ENCODE results near the gene DNAJC13.

- TF ChIP-seq ZFP36 (IDR thresholded peaks at IDR 0.05; ENCODE audit: borderline replicate concordance, partially characterized antibody) = no peak
- no peak for TF ChIP-seq MAX (IDR thresholded peaks at IDR 0.05)
- no peak for TF ChIP-seq CBX2 (IDR thresholded peaks at IDR 0.05; ENCODE audit: borderline replicate concordance, low read depth)
- no peak for TF ChIP-seq REST (IDR thresholded peaks at IDR 0.05)
- no peak for TF ChIP-seq CTCF (IDR thresholded peaks at IDR 0.05)
- TF ChIP-seq SREBF2 (IDR thresholded peaks at IDR 0.05) = no peak
- no peak for TF ChIP-seq POLR2A (IDR thresholded peaks at IDR 0.05; ENCODE audit: low read length)
- TF ChIP-seq CEBPB (IDR thresholded peaks at IDR 0.05) = no peak
- TF ChIP-seq SMC3 (IDR thresholded peaks at IDR 0.05) = no peak
- TF ChIP-seq TP53 (CRISPR knock-in tag; IDR thresholded peaks at IDR 0.05) = no peak
- no peak for TF ChIP-seq BCL3 (IDR thresholded peaks at IDR 0.05)
Measured at GRCh38 chr3:132421832-132422231, 4.5 kb downstream of the DNAJC13 start.
